Amniotic epithelial cell (primary cell): ENCODE results near the gene ZNF286A.
"Not testable (repeated sequence)": the region's sequence is repeated elsewhere in the genome, so short reads cannot be mapped to it uniquely, and the experiment has no call there.

Experiments
- DNase-seq: peaks from one replicate; pipeline ENCODE4 v3.0.0-alpha.2; 2010; ENCODE audit warnings: low read depth

ZNF286A gene

DNA sequence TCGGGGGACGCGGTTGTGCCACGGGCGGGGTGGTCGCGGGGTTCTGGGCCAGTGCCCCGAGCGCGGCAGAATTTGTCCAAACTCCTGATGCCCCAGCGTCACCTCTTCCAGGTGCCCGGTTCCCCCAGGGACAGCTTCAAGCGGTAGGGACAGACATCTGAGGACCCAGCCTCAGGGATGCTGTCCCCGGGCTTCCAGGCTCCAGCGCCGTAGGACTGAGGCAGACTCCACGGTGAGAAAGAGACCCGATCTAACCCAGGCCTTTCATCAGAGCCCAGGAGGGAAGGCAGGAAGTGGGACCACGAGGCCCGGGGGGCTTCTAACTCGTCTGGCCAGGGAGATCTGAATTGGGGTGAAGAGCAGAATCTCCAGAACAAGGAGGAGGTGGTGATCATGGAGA, 385 bp downstream of the ZNF286A start:
- not testable (repeated sequence) for DNase-seq

DNA sequence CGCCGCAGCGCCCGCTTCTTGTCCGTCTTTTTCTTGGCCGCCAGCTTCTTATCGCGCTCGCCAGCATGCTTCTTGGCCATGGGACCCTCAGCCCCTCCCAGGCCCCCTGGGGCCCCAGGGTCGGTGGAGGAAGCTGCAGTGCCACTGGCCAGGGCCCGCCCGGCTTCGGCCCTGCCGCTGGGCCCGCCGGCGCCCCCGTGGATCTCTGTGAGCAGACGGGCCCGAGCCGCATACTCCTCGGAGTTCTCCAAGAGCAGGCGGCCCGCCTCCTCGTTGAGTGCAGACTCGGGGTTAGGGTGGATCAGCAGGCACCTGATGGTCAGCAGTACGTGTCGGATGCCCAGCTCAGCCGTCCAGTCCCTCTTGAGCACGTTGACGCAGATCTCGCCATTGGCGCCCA, 4.7 kb downstream of the ZNF286A start:
- not testable (repeated sequence) for DNase-seq

DNA sequence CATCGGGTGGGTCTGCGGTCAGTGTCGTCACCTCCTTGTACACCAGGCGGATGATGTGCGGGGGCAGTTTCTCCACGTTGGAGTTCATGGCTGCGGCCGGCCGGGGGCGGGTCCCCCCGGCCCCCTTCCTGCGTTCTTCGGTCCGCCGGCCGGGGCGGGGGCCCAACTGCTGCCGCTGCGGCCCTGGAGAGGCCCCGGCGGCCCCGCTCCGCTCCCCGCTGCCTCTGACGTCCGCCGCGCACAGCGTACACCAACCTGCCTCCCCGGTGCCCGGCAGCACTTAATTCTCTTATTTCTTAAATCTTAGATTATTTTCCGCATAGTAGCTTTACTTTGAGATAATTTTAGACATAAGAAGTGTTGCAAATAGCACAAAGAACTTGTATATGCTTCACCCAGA, 5.3 kb downstream of the ZNF286A start:
- not testable (repeated sequence) for DNase-seq

DNA sequence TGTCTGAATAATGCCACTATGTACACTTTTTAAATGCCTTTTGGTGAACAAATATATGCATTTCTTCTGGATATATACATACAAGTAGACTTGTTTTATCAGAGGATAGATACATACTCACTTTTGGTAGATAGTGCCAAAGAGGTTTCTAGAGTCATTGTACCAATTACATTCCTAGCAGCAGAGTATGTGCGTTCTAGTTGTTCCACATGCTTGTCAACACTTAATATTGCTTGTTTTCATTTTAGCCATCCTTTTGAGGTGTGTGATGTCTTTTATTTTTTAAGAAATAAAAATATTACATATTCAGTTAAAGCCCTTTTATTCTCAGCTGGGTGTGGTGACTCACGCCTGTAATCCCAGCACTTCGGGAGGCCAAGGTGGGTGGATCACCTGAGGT, 9.3 kb downstream of the ZNF286A start:
- not testable (repeated sequence) for DNase-seq

DNA sequence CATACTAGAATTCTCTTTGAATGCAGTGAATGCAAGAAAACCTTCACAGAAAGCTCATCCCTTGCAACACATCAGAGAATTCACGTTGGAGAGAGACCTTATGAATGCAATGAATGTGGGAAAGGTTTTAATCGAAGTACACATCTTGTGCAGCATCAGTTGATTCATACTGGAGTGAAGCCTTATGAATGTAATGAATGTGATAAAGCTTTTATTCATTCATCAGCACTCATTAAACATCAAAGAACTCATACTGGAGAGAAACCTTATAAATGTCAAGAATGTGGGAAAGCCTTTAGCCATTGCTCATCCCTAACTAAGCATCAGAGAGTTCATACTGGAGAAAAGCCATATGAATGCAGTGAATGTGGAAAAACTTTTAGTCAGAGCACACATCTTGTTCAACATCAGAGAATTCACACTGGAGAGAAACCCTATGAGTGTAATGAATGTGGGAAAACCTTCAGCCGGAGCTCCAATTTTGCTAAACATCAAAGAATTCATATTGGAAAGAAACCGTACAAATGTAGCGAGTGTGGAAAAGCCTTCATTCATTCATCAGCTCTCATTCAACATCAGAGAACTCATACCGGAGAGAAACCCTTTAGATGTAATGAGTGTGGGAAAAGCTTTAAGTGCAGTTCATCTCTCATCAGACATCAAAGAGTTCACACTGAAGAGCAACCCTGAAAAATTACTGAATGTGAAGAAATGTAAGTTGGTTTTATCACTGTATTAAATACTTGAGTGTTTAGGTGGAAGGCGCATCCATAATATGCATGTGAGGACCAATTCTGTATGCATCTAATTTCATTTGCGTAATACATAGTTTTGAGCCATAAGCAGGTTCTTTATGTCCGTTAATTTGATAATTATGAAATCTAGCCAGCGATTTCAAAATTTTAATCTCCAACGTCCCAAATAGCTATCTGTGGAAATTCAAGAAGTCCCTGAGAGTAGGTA, 17.3 kb downstream of the ZNF286A start:
- DNase-seq, result peak; percentile 16

DNA sequence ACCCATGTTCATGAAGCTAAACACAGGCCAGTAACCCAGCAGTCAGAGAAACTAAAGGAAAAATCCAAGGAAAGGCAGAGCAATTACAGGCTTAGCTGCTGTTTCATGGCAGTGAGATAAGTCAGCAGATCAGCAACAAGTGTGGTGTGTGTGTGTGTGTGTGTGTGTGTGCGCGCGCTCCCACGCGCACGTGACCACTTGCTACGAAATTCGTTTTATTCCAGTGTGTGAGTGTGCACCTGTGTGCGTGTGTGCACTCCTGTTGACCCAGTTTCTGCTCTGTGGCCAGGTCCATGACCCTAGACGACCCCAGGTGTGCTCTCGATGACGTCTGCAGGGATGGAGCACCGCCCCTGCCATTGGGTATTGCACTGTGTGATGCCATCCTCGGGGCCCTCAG, 31.0 kb downstream of the ZNF286A start:
- not testable (repeated sequence) for DNase-seq

DNA sequence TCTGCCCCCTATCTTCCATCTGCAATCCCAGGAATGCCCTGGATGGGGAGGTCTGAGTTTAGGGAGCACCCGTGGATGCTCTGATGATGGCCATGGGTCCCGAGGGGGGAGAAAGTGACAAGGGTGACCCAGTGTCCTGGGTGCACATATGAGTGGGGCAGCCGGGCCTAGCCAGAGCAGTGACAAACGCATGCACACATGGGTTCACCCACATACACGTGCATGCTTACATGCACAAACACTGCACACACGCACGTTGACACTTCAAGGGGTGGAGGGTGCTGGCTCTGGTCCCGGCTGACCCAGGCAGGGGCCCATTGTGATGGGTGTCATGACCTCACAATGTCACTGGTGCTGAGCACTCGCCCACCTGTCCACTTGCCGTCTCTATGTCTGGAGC, 32.3 kb downstream of the ZNF286A start, which contains the start of gene TBC1D26:
TBC1D26 (plus strand) TSS at position 384 of the 400 bp plus-strand sequence. CDS start 3,066 bp downstream, outside the sequence.
- DNase-seq, result not testable (repeated sequence)

DNA sequence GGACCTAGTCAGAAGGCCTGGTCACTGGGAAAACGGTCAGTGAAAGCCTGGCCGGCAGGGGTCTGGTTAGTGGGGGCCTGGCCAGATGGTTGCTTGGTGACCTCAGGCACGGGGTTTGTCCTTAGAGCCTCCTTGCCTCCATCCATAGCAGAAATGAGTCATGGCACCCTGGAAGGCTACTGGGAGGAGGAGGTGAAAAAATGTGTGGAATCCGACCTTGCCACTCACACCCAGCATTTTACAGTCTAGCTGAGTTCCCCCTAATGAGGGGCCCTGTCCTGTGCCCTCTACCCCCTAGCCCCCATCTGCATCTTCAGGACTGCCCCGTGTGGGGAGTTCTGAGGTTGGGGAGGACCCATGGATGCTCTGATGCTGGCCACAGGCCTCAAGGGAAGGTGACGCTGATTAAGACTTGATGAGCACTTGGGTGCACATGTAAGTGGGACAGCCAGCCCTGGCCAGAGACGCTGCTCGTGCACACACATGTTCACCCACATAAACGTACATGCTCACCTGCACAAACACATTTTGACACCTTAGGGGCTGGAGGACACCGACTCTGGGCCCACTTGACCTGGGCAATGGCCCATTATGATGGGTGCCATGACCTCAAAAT, 33.7 kb downstream of the ZNF286A start:
- DNase-seq, result not testable (repeated sequence)

DNA sequence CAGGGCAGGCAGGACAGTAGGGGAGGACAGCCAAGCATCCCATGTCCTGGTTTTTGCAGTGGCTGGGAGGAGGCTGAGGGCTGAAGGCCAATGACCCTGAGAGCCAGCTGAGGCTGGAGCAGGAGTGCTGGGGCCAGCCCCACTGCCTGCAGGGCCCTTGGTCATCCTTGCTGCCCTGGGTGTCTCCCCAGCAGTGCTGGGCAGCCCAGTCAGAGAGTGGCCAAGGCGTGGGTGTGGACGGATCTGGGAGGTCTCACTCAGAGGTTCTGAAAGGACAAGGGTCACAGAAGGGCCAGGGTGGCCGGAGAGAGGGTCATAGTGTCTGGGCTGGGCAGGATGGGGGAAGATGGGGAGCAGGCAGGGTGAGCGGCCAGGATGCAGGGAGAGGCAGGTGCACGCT, 37.0 kb downstream of the ZNF286A start:
- not testable (repeated sequence) for DNase-seq

DNA sequence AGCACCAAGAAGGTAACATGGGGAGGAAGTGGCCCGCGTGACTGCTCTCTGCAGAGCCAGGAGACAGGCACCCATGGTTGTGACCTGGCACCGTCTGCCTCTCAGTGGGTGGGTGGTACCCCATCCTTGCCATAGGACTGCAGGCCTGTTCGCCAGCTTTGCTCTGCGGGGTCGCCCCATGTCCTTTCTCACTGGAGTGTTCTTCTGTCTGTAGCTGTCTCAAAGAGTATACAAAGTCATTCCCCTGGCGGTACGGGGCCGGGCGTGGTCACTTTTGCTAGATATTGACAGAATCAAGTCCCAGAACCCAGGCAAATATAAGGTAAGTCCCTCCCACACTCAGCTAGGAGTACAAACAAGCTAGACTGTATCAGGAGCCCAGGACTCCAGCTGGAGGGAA, 38.5 kb downstream of the ZNF286A start:
- no peak for DNase-seq

DNA sequence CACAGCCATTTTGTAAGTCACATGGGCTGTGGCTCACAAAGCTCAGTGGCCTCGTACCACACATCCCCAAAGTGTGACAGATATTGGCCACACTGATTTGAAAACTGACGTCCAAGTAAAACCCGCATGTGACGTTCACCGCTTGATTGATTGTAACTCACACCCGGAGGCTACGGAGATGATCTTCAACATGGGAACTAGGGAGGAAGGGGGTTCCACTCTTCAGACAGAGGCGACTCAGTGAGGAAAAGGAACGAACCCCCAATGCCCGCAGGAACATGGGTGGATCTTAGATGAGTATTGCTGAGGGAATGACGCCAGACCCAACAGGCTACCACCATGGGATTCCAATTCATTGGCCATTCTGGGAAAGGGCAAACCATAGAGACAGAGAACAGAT, 39.7 kb downstream of the ZNF286A start:
- not testable (repeated sequence) for DNase-seq

DNA sequence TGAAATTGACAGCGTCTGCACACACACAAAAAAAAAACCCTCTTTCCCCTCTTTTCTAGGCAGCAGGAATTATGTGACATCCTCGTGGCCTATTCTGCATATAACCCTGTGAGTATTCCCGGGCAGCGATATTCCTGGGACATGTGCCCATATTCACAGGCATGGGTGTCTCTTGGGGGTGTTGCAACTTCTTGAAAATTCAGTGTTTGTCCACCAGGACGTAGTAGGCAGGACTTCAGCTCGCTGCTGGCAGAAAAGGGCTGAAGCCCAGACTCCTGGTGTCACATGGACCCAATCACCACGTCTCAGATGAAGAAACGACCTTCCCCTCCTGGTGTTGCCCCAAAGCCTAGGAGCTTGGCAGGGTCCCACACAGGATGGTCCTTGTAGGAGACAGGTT, 40.5 kb downstream of the ZNF286A start:
- not testable (repeated sequence) for DNase-seq

DNA sequence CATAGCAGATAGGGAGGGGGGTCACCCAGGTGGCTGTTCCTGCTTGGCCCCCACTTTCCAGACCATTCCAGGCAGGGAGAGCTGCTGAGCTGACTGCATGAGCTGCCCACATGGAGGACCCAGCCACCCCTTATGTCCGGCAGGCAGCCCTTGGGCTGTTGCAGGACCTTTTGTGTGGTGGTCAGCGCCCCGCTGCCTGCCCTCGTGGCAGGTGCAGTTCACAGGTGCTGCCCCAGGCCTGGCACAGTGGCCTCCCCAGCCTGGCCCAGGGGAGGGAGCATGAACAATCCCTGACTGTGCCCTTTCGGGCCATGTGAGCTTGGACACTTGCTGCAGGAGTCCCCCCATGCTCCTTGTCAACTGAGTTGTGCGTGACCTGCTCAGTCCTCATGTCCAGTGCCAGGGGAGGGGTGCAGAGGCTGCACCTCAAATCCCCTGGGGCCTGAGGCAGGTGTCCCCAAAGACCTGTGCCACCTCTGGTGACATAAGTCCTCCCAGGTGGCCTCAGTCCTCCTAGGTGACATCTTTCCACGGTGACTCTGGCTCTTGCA, 41.1 kb downstream of the ZNF286A start:
- DNase-seq, result no peak

DNA sequence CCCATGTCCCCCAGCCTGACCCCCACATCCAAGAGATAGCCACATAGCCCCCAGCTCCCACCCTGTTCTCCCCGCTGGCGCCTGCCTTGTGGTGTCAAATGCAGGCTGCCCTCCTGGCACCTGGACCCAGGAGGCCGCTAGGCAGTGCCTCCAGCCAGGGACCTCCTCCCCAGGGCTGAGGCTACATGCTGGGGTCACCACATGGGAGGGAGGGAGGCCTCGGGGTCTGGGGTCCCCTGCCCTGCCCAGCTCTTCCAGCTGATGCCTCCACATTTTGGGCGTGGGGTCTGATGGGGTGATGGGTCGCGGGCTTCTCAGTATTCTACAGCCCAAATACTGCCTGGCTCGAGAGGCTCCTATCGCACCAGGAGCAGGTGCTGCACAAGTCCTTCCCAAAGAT, 42.1 kb downstream of the ZNF286A start:
- no peak for DNase-seq

DNA sequence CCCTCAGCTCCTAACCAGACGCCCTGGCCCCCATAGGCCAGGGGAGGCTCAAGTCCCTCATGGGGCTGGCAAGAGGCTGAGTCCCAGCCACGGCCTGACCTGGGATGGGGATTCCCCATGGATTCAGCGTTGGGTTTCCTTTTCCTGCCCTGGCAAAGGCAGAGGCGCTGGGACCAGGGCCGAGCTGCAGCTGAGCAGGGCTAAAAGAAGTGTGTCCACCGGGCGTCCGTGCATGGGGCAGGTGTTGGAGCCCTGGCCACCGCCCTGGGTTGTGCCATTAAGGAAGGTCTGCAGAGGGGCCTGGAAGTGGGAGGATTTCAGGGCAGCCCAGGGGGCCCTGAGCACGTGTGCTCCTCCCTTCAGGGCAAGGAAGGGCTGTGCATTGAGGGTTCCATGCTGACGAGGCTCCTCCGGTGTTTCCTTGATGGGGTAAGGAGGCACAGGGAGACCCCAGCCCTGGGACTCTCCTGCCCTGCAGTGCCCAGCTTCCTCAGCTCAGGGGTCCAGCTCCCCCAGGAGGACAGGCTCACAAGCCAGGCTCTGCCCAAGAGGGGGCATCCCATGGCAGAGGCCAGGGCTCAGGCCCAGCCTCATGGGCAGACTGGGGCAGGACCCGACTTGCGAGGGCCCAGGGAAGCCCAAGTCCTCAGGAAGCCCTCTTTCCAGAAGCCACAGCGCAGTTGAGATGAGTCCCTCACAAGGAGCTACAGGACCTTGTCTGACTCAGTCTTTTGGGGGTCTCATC, 42.7 kb downstream of the ZNF286A start:
- DNase-seq, result no peak

DNA sequence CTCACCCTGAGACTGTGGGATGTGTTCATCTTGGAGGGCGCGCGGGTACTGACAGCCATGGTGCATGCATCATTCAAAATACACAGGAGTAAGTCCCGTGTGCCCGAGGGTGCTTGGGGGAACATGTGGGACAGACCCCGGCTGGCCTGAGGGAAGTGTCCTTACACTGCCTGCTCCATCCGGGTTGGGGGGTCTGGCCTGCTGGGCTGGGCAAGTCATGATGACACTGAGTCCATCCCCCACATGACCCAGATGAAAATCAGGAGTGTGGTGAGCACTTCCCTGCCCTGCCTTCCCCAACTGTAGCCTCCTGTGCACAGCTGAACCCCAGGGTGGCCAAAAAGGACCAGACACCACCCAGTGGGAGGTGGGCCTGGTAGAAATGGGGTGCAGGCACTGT, 43.4 kb downstream of the ZNF286A start:
- DNase-seq, result no peak

DNA sequence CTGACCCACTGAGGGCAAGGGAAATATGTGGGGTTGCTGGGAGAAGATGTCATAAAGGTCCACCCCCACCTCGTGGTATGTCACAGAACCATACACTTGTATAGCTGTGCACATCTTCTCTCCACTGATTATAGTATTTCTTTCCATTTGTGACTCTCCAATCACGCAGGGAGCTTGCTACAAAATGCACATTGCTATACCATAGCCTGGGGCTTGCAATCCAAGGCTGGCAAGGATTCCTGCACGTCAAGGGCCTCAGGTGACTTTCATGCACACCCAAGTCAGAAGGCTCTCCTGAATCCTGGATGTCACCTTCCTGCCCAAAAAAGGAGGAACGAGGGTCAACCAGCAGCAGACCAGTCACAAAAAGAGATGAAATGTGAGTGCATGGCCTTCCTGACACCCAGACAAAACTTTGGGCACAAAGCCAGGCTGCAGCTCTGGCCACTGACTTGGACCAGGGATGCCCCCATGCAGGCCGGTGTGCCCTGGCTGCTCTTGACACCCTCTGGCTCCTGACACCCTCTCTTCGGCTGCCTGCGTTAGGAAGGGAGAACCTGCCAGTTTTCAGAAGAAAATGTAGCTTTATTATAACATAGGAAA, 44.6 kb downstream of the ZNF286A start:
- DNase-seq, result no peak

DNA sequence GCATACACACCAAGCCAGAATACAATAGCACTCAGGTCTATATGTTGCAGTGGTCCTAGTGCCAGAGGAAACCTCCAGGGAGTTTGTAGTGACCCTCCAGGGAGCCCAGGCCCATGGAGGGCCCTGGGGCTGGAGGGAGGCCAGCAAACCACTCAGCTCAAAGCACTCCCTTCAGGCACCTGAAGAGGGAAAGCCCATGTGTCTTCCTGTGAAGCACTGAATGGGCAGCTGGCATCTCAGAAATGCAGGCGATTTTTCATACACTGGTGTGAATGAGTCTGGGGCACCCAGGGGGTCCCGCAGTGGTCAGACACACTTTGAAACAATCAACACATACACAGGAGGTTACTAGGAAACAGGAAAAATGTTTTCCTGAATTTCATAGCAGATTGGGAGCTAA, 45.3 kb downstream of the ZNF286A start:
- no peak for DNase-seq

DNA sequence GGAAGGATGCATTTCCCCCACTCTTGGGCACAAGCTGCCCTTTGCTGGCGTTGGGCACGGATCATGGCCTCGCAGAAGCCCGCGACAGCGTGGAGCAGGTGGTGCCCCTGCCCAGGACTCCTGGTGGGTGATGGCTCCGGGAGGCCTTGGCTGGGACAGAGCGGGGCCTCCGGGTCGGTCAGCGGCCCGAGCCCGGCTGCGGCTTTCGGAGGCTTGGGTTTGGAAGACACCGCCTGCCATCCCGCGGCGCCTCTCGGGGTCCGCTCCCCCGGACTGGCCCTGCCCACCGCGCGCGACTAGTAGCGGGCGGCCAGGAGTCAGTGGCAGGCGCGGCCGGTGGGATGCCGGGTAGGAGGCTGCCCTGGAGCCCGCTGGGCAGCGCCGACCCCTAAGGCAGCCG, 49.9 kb downstream of the ZNF286A start:
- DNase-seq, result not testable (repeated sequence)

DNA sequence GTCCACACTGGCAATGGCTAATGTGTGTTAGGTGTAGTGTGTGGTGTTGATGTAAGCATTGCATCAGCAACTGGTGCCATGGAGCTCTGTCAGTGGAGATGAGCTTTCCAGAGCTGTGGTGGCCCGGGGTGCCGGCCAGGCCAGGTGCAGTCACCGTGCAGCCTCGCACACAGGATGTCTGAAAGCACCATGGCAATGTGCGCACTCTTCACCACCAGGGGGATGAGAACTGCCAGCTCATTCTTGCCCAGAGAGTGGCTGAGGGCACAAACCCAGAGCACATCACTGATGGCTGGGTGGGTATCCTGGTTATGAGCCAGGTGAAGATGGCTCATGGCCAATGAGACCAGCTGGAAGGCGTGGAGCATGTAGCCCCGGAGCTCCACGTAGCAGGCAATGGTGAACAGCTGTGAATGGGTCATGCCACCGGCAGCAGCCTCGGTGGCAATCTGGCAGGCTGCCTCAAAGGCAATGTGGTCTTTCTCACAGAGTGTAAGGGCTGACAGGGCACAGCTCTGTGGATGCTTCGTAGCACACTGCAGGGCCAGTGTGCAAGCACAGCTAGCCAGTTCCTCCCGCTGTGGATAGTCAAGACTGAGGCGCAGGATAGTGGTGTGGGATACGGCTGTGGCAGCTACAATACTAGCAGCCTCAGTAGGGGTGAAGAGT, 69.4 kb downstream of the ZNF286A start:
- not testable (repeated sequence) for DNase-seq
